HG03354 (cell line): ENCODE measurements around the gene NRCAM.
A peak's percentile ranks its signal among the peaks of the same experiment; 100 is the strongest.

Experiments used
- ATAC-seq: cut with Tn5 transposase; IDR thresholded peaks from one replicate; pipeline ENCODE4 v1.9.1; 2021; ENCODE audit warnings: mild to moderate bottlenecking; ENCODE audit not compliant: unreplicated experiment, poor library complexity, severe bottlenecking

The NRCAM gene

DNA sequence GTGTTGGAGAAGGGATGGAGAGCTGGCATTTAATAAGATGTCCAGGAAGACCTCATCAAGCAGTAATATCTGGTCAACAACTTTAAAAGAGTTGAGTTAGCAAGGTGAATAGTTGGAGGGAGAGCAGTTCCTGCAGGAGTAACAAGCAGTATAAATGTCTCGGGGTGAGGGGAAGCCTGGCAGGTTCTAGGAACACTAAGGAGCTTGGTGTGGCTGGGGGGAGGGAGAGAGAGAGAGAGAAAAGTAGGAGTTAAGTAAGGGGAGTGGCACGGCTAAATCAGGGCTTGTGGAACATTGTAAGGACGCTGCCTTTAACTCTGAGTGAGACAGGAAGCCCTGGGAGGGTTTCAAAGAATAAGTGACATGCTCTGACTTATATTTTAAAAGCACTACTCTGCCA, 304.0 kb downstream of the NRCAM start:
- no peak for ATAC-seq

DNA sequence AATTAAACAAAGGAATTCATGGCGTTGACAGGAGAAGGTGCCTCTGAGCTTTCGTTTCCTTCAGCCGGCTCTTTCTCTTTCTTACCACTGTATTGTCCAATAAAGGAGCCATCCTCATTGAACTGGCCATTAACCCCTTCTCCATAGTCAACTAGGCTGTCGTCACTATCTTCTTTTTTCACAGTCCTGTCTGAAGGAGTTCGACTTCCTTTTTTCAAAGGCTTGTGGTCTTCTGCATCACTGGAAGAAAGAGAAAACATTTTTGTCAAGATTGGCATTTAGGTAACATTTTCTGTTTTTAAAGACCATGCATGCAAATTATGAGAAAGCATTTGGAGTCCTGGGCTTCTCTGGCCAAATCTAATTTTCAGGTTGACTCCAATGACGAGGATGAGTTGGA, 306.3 kb downstream of the NRCAM start:
- ATAC-seq = no peak

DNA sequence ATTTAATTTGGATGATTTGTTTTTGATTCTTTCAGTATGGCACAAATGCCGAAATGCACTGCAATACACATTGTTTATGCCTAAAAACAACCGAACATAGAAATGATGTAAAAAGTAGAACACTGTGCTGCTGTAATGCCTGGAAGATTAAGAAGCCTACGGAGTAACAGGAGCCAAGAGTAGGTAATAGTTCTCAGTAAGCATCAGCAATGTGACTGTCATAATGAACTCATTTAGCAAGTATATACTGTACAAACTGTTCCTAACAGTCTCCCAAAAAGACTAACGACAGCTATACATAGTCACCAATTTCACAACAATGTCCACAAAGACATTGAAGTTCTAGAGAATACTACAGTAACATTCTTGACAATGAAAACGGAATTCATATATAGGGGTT, 307.1 kb downstream of the NRCAM start:
- no peak for ATAC-seq

DNA sequence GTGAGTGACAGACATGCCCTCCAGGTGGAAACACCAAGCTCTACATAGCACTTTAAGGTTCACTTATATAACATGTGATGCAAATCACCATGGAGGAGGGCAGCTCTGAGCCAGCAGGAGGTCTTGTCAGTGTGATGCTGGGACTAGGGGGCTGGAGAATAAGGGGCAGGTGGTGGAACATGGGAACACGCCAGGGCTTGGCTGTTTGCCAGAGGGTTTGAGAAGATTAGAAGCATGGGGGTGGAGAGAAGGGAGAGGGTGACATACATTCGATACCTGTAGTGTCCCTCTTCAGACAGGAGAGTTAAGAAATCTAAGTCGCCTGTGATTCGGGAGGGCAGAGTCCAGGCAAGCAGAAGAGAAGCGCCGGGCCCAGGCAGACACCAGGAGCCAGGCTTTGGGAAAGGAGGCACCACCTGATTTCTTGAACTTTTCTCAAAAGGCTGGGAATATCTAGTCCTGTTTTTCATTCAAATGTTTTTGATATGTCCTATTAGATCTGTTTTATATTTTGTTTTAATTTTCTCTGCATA, 309.1 kb downstream of the NRCAM start:
- ATAC-seq = no peak

DNA sequence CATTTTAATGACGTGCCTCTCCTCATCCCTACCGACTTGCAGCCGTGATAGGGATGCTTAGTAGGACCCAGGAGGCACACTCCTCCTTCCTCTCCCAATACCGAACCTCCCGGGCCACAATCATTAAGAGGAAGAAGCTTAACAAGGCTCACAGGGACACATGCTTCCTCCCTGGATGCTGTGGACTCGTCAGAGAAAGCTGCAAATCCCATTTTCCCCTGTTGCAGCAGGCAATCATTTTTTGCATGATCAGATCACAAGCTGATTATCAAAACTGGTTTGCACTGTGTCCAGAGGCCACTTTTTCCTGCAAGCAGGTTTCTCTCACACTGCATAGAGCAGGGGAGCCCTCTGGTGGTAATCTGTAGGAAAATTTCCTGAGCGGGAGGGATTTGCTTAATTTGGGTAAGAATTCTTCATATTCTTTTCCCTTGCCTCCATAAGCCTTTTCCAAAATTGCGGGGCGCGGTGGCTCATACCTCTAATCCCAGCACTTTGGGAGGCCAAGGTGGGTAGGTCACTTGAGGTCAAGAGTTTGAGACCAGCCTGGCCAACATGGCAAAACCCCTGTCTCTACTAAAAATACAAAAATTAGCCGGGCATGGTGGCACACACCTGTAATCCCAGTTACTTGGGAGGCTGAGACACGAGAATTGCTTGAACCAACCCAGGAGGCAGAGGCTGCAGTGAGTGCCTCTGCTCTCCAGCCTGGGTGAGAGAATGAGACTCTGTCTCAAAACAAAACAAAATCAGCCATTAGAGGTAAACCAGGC, 310.0 kb downstream of the NRCAM start:
- ATAC-seq = peak; percentile 72

DNA sequence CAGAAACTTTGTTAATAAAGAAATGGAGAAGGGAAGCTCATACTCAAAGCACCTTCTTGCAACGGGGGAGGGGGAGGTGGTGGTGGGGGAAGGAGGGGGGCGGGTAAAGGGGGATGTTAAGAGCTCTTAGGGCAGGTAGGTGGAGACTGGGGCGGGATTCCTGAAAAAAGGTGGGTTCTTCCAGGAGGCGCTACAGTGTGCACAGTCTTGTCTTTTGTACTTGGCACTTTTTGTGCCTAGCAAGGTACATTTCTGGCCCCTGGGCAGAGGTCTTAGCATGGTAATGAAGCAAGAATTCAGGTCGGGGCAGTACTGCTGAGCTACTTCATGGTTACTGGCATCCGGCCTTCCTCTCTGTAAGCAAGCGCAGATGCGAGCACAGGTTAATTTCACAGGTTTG, 310.8 kb downstream of the NRCAM start:
- ATAC-seq = no peak

DNA sequence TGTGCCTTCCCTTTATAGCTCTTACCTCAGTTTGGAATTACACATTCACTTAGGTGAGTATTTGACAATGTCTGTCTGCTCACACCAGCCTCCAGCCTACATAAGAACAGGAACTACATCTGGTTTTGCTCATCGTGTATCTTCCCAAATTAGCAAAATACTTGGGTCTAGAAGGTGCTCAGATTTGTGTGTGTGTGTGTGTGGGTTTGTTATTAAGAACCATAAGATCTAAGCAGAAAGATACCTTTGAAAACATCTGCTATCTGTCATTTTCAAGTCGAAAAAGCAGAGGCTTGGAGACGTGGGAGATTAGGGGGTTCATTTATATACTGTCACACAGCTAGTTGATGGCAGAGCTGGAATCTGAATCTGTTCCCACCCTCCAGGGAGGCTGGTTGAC, 311.3 kb downstream of the NRCAM start:
- no peak for ATAC-seq

DNA sequence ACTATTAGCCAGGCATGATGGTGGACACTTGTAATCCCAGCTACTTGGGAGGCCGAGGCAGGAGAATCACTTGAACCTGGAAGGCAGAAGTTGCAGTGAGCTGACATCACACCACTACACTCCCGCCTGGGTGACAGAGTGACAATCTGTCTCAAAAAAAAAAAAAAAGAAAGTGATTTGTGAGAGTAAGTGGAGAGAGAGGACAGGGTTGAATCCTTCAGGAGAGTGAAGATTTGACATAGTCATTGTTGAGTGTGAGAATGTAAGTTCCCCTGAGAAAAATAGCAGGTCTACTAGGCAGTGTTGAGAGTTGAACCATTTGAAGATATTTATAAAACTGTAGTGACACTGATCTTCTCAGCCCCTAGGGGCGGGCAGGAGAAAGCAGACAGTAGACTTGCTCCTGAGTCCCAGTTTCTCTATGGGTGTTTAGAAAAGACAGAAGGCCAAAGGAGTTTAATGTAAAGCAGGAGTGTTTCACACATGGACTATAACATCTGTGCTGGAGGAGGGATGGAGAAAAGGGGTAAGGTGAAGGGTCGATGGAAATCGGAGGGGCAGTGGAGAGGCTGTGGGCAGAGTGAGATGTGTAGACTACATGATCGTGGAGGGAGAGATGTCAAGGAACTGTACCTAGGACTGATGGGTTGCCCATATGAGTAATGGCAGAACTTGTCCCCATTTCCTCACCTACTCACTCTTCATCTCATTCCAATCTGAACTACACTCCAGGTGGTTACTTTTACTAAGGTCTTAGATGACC, 312.4 kb downstream of the NRCAM start:
- no peak for ATAC-seq

DNA sequence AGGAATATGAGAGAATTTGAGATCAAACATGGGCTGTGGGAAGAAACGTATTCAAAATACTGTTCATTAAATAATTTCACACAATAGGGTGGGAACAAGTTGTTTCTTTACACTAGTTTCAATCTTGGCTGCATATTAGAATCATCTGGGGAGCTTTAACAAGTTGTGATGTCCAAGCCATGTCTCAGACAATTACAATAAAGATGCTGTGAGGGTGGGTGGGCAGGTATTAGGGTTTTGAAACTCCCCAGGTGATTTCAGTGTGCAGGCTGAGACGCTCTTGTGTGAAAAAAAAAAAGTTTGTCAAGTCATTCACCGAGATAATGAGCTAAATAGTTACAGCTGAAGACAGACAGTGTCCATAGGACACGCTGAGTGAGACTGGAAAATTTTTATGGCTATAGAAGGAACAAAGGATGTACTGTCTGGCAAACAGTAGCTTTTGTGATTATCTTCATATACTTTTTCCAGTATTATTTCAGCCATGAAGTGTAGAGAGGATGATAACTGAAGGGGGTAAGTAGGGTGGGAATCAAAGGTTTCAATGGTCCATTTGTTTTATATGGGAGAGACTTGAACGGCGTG, 313.5 kb downstream of the NRCAM start:
- no peak for ATAC-seq

DNA sequence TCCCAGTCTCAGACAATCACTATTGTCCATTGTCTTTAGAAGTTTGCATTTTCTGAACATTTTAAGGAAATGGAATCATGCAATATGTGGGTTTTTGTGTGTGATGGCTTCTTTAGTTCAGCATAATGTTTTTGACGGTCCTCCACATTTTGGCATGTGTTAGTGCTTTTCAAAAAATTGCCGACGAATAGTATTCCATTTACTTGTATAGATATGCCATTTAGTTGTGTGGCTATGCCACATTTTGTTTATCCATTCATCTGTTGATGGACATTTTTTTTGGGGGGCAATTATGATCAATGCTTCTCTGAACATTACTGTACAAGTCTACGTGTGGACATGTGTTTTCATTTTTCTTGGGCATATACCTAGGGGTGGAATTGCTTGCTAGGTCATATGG, 314.1 kb downstream of the NRCAM start:
- ATAC-seq = no peak

DNA sequence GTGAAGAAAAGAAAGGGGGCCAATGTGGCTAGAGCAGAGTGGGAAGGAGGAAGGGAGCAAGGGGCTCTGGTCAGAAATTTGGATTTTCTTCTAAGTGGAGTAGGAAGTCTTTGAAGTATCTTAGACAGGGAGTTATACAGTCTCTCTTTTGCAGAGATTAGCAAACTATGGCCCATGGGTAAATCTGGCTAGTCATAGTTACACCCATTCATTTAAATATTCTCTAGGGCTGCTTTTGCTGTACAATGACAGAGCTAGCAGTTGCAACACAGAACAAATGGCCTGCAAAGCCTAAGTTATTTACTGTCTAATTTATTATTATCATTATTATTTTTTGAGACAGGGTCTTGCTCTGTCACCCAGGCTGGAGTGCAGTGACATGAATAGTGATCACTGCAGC, 315.6 kb downstream of the NRCAM start:
- ATAC-seq = no peak

DNA sequence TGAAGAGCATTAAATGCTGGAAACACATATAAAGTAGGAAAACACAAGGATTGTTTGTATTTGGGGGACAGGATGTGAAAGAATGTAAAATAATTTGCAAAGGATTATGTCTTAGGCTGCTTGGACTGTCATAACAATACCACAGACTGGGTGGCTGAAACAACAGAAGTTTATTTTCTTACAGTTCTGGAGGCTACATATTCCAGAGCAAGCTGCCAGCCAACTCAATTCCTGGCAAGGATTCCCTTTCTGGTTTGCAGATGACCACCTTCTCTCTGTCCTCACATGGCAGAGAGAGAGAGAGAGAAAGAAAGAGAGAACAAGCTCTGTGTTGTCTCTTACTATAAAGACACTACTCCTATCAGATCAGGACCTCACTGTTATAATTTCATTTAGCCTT, 317.3 kb downstream of the NRCAM start:
- no peak for ATAC-seq

DNA sequence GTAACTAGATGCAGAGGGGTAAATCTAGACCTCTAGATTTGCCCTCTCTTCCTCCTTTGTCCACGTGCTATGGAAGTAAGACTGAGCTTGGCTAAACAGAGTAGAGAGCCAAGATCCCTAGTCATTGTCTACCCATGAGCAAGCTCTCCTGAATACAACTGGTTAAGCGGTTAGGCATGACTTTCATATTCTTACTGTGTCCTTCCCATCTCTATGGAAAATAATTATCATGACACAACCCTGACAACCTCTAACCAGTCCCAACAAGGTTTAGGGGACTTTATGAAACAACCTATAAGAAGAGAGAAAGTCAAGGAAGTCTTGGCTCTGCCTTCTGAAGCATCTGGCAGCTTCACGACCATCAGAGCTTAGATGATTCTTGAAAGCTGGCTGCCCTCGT, 318.2 kb downstream of the NRCAM start:
- no peak for ATAC-seq

DNA sequence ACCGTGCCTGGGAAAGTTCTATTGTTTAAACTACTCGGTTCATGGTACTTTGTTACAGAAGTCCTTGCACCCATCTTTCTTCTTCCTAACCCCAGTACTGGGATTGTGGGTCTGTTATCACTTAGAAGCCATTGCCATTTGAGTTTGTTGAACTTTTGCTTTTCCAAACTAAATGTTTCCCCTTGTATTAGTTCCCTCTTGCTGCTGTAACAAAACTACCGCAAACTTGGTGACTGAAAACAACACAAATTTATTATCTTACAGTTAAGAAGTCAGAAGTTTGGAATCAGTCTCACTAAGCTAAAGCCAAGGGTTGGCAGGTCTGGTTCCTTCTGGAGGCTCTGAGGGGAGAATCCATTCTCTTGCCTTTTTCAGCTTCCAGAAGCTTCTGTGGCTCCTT, 319.2 kb downstream of the NRCAM start:
- ATAC-seq = no peak

DNA sequence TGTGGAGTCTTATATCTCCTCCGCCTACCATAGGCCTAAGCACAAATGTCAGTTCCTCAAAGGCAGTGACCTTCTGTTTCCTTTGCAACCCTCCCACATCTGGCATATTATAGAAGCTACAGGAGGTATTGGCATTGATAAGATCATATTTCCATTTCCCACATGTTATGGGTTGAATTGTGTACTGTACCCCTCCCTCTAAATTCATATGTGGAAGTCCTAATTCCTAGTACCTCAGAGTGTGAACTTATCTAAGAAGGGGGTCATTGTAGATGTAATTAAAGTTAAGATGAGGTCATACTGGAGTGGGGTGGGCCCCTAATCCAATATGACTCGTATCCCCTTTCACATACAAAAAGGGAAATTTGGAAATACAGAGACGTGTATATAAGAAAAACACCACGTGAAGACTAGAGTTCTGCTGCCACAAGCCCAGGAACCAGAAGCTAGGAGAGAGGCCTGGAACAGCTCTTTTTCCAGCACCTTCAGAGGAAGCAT, 320.0 kb downstream of the NRCAM start:
- ATAC-seq = peak; percentile 25

DNA sequence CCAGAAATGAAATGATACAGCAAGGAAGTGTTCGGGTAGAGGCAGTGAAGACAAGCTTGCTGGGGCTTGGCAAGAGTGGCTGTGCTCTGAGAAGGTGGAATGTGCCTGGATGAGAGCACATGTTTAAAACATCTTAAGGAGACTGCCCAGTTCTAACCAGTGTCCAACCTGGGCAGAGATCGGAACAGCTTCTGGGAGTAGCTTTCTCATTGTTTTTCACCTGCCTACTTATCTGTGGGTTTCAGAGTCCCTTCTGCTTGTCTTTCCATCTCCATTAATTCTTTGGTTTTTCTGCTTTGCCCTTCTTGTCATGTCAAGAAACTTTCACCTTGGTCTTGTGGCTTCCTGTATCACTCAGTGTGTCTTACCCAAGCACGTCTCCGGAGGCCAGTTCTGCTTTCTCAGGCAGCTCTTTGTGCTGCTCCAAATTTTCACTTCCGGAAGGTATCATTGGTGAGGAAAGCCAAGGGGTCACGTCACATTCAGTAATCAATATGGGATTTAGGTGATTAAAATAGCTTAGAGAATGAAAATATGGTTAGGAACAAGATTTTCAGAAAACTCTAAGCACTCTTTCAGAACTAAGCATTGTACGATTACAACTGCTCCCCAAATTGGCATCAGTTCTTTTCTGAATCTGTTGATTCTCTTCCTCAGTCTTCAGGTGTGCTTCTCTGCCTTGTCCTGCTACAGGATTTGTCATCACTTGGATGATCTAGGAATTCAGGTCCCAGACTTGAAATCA, 320.6 kb downstream of the NRCAM start:
- ATAC-seq = peak; percentile 98

DNA sequence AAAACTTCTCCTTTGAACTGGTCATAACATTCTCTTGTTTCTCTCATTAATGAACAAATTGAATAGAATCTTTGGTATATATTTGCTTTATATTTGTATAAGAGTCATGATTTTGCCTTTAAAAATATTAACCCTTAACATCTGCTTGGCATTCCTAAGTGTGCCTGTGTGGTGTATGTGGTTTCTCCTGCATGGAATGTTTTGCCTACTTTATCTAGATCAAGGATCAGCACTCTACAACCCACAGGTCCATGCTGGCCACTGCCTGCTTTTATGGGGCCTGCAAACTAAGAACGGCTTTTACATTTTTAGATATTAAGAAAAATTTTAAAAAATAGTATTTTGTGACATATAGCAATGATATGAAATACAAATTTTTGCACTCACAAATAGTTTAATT, 321.8 kb downstream of the NRCAM start:
- no peak for ATAC-seq

DNA sequence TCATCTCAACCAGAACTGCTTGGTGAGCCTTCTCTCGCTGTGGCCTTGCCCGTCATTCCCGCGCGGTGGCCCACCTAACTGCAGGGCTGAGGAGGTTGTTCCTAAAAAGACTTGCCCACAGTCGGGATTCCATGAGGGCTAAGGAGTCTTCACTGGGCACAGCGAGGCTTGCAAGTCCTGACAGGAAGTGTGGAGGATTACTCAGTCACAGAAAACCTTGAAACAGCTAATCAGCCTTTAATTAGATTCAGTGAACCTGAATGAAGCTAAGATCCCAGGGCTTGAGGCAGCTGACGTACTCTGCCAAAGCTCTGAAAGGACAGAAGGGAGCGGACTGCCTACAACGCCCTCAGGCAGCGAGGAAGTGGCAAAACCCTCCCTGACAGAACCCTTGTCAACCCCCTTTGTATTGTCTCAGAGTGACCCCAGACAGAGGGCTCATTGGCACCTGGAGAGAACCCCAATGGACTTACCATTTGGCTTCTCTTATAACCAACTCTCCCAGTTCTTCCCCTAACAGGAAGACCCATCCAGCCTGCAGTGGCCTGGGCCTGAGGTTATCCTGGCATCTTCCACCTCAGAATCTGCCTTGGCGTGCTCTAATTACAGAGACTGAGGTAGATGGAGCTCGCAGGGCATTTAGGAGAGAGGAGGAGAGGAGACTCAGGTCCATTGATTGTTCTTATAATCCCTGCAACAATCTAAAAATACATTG, 323.5 kb downstream of the NRCAM start:
- no peak for ATAC-seq

DNA sequence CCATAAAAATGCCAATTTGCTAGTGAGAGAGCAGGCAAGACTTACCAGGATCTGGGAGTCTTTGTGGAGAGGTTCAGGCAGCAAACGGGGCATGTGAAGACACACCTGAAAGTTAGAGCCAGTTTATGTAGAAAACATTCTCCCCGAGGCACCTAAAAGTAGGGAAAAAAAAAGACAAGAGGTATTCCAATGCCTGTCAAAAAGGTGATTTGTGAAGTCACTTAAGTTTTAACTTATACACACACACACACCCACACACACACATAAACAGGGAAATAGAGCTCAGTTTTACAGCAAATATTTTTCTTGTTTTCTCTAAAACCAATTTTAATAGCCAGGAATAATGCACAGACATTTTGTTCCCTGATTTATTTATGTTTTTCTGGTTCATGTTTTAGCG, 326.0 kb downstream of the NRCAM start, which contains the start of gene LAMB4:
Gene LAMB4, minus strand, starts transcription at position 101 of the 400 bp plus-strand sequence. CDS start 7,197 bp downstream, outside the sequence.
- no peak for ATAC-seq
